Naive thymus-derived CD4-positive, alpha-beta T cell (primary cell): ENCODE data around the gene TIMM10. TPM values are rescaled to one million over a fixed set of nuclear protein-coding genes. Genes with fewer than 3 reads are reported as not detected.
A peak's percentile ranks its signal among the peaks of the same experiment; 100 is the strongest.

ENCODE experiments used
- ATAC-seq: fragments of 150-1000 bp; cut with Tn5 transposase; 2 replicates; pipeline ENCODE4 v1.10.0; 2021; ENCODE audit warnings: mild to moderate bottlenecking, moderate library complexity
- CTCF ChIA-PET: fragments of 350-600 bp; sonication (Branson Sonifier 250); formaldehyde crosslinking; loops from one replicate; lab custom pipeline; 2021; ENCODE audit warnings: antibody characterized with exemption; lab: Charles Lee
- POLR2A ChIA-PET: fragments of 350-600 bp; sonication (Branson Sonifier 250); formaldehyde crosslinking; loops from one replicate; lab custom pipeline; 2021; ENCODE audit warnings: antibody characterized with exemption, inconsistent platforms; lab: Charles Lee
- DNase-seq, 9 donors: peaks; one replicate each; pipeline versions ENCODE4 v3.0.0 to v3.0.0-alpha.2; 2020 to 2022; ENCODE audit warnings: mixed read lengths in 1 of 9
- H3K27ac ChIP-seq: one replicate; pipeline ENCODE4 v1.7.0; 2013; ENCODE audit warnings: mild to moderate bottlenecking, low read depth, low read length, moderate library complexity
- H3K27me3 ChIP-seq, 2 donors: one replicate each; pipeline ENCODE4 v1.7.0; 2013; ENCODE audit warnings: low read length in 2 of 2, mild to moderate bottlenecking in 2 of 2, moderate library complexity in 2 of 2; ENCODE audit not compliant: control insufficient read depth in 2 of 2, insufficient read depth in 2 of 2
- H3K36me3 ChIP-seq, 3 experiments: 1 replicate in 2 of 3; 2 replicates in 1 of 3; pipeline ENCODE4 v1.7.0; 2013; ENCODE audit warnings: low read length in 3 of 3, mild to moderate bottlenecking in 3 of 3, moderate library complexity in 1 of 3; ENCODE audit not compliant: insufficient read depth in 3 of 3, control insufficient read depth in 2 of 3
- H3K4me1 ChIP-seq, 2 donors: one replicate each; pipeline ENCODE4 v1.7.0; 2013; ENCODE audit warnings: low read length in 2 of 2, mild to moderate bottlenecking in 2 of 2, moderate library complexity in 1 of 2; ENCODE audit not compliant: control insufficient read depth in 2 of 2, insufficient read depth in 2 of 2
- H3K4me3 ChIP-seq: 2 replicates; pipeline ENCODE4 v1.7.0; 2013; ENCODE audit warnings: mild to moderate bottlenecking, low read length
- H3K9me3 ChIP-seq, 3 experiments: 1 replicate in 2 of 3; 2 replicates in 1 of 3; pipeline ENCODE4 v1.7.0; 2013; ENCODE audit warnings: low read length in 3 of 3; ENCODE audit not compliant: control insufficient read depth in 2 of 3
- H3K27ac Mint-ChIP-seq, 9 donors: one replicate each; pipeline ENCODE4 v1.8.0; 2020 to 2022; ENCODE audit warnings: mixed read lengths in 9 of 9, mild to moderate bottlenecking in 8 of 9, moderate library complexity in 5 of 9, inconsistent platforms in 2 of 9
- H3K27me3 Mint-ChIP-seq, 5 donors: one replicate each; pipeline ENCODE4 v1.8.0; 2021 to 2022; ENCODE audit warnings: mixed read lengths in 5 of 5, mild to moderate bottlenecking in 1 of 5
- H3K36me3 Mint-ChIP-seq, 5 donors: one replicate each; pipeline ENCODE4 v1.8.0; 2020 to 2022; ENCODE audit warnings: mixed read lengths in 5 of 5, mild to moderate bottlenecking in 3 of 5, inconsistent platforms in 1 of 5
- H3K4me1 Mint-ChIP-seq, 7 donors: one replicate each; pipeline ENCODE4 v1.8.0; 2020 to 2022; ENCODE audit warnings: mixed read lengths in 7 of 7, mild to moderate bottlenecking in 3 of 7, inconsistent platforms in 1 of 7
- H3K4me3 Mint-ChIP-seq, 10 donors: one replicate each; pipeline ENCODE4 v1.8.0; 2020 to 2022; ENCODE audit warnings: mild to moderate bottlenecking in 10 of 10, mixed read lengths in 10 of 10, moderate library complexity in 6 of 10, inconsistent platforms in 2 of 10
- H3K9me3 Mint-ChIP-seq, 11 donors: one replicate each; pipeline ENCODE4 v1.8.0; 2020 to 2022; ENCODE audit warnings: mixed read lengths in 11 of 11, mild to moderate bottlenecking in 4 of 11, inconsistent platforms in 1 of 11, moderate library complexity in 1 of 11
- intact Hi-C, 2 donors: fragments of 100-400 bp; cut with micrococcal nuclease; formaldehyde crosslinking; loops; one replicate each; pipeline ENCODE4 v1.15.1; 2023
- polyA plus RNA-seq, 2 donors: library from polyadenylated mRNA; unstranded; fragments of 300-500 nt; fragmentation: Illumina TruSeq; gene quantifications; one replicate each; pipeline ENCODE4 v1.2.3, GENCODE V29; 2021
- total RNA-seq, 6 experiments: library from RNA in 5 of 6; stranded (reverse) in 5 of 6; gene quantifications; 1 replicate in 5 of 6; 2 replicates in 1 of 6; pipeline ENCODE4 v1.2.3 and lab custom pipeline; 2021 to 2026

The TIMM10 gene
- total and polyA plus RNA-seq, 7 experiments from 2014 or later = 23.7 to 79.4 (median 37.1) TPM

GRCh38 chr11:57555393-57555792 is 24.8 kb upstream of the TIMM10 start:
- no peak overlapping the region for H3K4me3 Mint-ChIP-seq
- H3K27me3 Mint-ChIP-seq = no peaks in the 10 kb centered on the region
- DNase-seq (no peak), ATAC-seq (no peak)
- no peaks in the 10 kb centered on the region for H3K27me3 ChIP-seq
- H3K27ac ChIP-seq = no peak overlapping the region
- H3K36me3 ChIP-seq = peaks cover 36 to 99% (median 50%) of the 10 kb centered on the region in 3 experiments
- ChIA-PET POLR2A (interaction anchor here (1.4 kb wide), 1 partner anchor 12 kb away, joined by 3 read pairs; the partner anchor contains the start of gene UBE2L6), CTCF (no interaction called here)
- intact Hi-C loops = no loop called here
- peak overlapping the region in 7 of 9 donors; percentile 25 to 78 (median 63) for H3K27ac Mint-ChIP-seq
- H3K9me3 ChIP-seq = no peaks in the 10 kb centered on the region
- peaks cover 6 to 38% (median 23%) of the 10 kb centered on the region in 5 donors for H3K36me3 Mint-ChIP-seq
- H3K4me1 ChIP-seq = peaks cover 0 to 3% of the 10 kb centered on the region in 2 donors
- no peaks in the 10 kb centered on the region for H3K9me3 Mint-ChIP-seq
- H3K4me3 ChIP-seq = no peak overlapping the region
- peaks cover 5 to 16% (median 8%) of the 10 kb centered on the region in 7 donors for H3K4me1 Mint-ChIP-seq

DNA sequence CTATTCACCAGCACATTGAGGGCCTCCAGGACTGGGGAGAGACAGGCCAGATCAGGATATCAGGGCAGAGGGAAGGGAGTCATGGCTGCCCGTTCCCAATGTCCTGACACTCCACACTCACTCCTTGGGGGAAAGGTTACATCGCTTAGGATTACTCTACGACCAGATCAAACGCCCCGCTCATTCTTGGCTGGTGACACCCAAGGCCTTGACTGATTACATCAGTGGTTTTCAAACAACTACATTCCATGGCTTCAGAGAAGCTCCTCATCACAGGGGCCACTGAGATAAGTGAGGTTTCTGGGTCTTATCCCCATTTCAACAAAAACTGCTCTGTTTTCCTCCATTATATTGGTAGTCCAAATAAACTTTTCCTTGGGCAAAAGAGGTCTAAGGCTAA is 21.9 kb upstream of the TIMM10 start:
- H3K4me1 Mint-ChIP-seq = peaks cover 5 to 9% (median 8%) of the 10 kb centered on the region in 7 donors
- H3K4me3 ChIP-seq = no peak overlapping the region
- H3K27me3 ChIP-seq = no peaks in the 10 kb centered on the region
- H3K27ac Mint-ChIP-seq = peak overlapping the region in 4 of 9 donors; percentile 22 to 70 (median 52)
- intact Hi-C loops = no loop called here
- ChIA-PET CTCF (no interaction called here), POLR2A (interaction anchor here (0.9 kb wide), 1 partner anchor 1036 kb away, joined by 3 read pairs; no protein-coding TSS in a partner anchor)
- no peaks in the 10 kb centered on the region for H3K27me3 Mint-ChIP-seq
- H3K9me3 ChIP-seq = no peaks in the 10 kb centered on the region
- DNase-seq = no peak
- peaks cover 3 to 7% of the 10 kb centered on the region in 2 donors for H3K4me1 ChIP-seq
- ATAC-seq = no peak
- no peaks in the 10 kb centered on the region for H3K9me3 Mint-ChIP-seq
- H3K4me3 Mint-ChIP-seq = no peak overlapping the region
- peaks cover 29 to 96% (median 43%) of the 10 kb centered on the region in 3 experiments for H3K36me3 ChIP-seq
- H3K36me3 Mint-ChIP-seq = peaks cover 0 to 40% (median 22%) of the 10 kb centered on the region in 5 donors
- no peak overlapping the region for H3K27ac ChIP-seq

- DNase-seq = no peak
- Histone ChIP-seq H3K36me3 (peaks cover 29 to 95% (median 43%) of the 10 kb centered on the region in 3 experiments), H3K27me3 (no peaks in the 10 kb centered on the region), H3K4me1 (peaks cover 3 to 12% of the 10 kb centered on the region in 2 donors), H3K4me3 (no peak overlapping the region), H3K9me3 (no peaks in the 10 kb centered on the region), H3K27ac (no peak overlapping the region)
- Mint-ChIP-seq H3K4me1 (peaks cover 5 to 12% (median 8%) of the 10 kb centered on the region in 7 donors), H3K4me3 (no peak overlapping the region), H3K27me3 (no peaks in the 10 kb centered on the region), H3K27ac (peak overlapping the region in 2 of 9 donors; percentile 45 to 46), H3K9me3 (no peaks in the 10 kb centered on the region), H3K36me3 (peaks cover 0 to 36% (median 22%) of the 10 kb centered on the region in 5 donors)
- ATAC-seq = no peak
- ChIA-PET CTCF (interaction anchor here (0.6 kb wide), 2 partner anchors 11 to 92 kb away, joined by 3 to 4 read pairs; no protein-coding TSS in a partner anchor), POLR2A (no interaction called here)
- intact Hi-C loops = no loop called here
Observed at GRCh38 chr11:57551941-57552340, 21.4 kb upstream of the TIMM10 start.

DNA sequence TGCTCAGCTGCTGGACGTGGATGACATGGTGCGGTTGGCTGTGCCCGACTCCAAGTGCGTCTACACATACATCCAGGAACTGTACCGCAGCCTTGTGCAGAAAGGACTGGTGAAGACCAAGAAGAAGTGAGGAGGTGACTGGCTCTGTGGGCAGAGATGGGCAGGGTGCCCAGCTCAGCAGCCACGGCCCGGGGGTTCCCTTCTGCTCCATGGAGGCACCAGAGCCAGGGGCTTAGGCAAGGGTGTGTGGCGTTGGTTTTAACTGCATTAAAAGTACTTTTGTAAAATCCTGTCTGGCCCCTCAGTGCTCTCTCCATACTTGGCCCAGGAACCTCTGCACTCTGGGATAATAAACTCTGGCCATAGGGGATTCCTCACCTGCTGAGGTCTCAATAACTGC is 19.4 kb upstream of the TIMM10 start:
- no peaks in the 10 kb centered on the region for H3K27me3 Mint-ChIP-seq
- CTCF ChIA-PET = interaction anchor here (0.6 kb wide), 1 partner anchor 225 kb away, joined by 4 read pairs; no protein-coding TSS in a partner anchor
- intact Hi-C loops = no loop called here
- DNase-seq = no peak
- no peaks in the 10 kb centered on the region for H3K9me3 ChIP-seq
- no peak for ATAC-seq
- POLR2A ChIA-PET = no interaction called here
- no peak overlapping the region for H3K27ac ChIP-seq
- no peaks in the 10 kb centered on the region for H3K27me3 ChIP-seq
- H3K4me1 Mint-ChIP-seq = peaks cover 0 to 8% (median 2%) of the 10 kb centered on the region in 7 donors
- peaks cover 0 to 35% (median 16%) of the 10 kb centered on the region in 5 donors for H3K36me3 Mint-ChIP-seq
- H3K9me3 Mint-ChIP-seq = no peaks in the 10 kb centered on the region
- no peak overlapping the region for H3K4me3 ChIP-seq
- peaks cover 29 to 85% (median 38%) of the 10 kb centered on the region in 3 experiments for H3K36me3 ChIP-seq
- peaks cover 0 to 12% of the 10 kb centered on the region in 2 donors for H3K4me1 ChIP-seq
- H3K27ac Mint-ChIP-seq = peak overlapping the region in 2 of 9 donors; percentile 28
- H3K4me3 Mint-ChIP-seq = no peak overlapping the region

GRCh38 chr11:57547854-57548377 is 17.4 kb upstream of the TIMM10 start:
- intact Hi-C loops = no loop called here
- peaks cover 0 to 12% of the 10 kb centered on the region in 2 donors for H3K4me1 ChIP-seq
- H3K36me3 ChIP-seq = peaks cover 14 to 65% (median 20%) of the 10 kb centered on the region in 3 experiments
- Mint-ChIP-seq H3K27me3 (no peaks in the 10 kb centered on the region), H3K36me3 (peaks cover 0 to 24% (median 12%) of the 10 kb centered on the region in 5 donors), H3K4me3 (no peak overlapping the region), H3K4me1 (peaks cover 0 to 7% (median 2%) of the 10 kb centered on the region in 7 donors), H3K9me3 (peaks cover 0 to 1% (median 0%) of the 10 kb centered on the region in 11 donors), H3K27ac (peak overlapping the region in 7 of 9 donors; percentile 0 to 78 (median 56))
- H3K27me3 ChIP-seq = no peaks in the 10 kb centered on the region
- no peak for DNase-seq
- POLR2A ChIA-PET = interaction anchor here (0.5 to 0.6 kb wide), 2 partner anchors 88 to 1064 kb away, joined by 4 to 7 read pairs; no protein-coding TSS in a partner anchor
- H3K9me3 ChIP-seq = no peaks in the 10 kb centered on the region
- CTCF ChIA-PET = interaction anchor here (0.7 to 1.6 kb wide), 4 partner anchors 18 to 223 kb away, joined by 3 to 6 read pairs (median 3); no protein-coding TSS in a partner anchor
- H3K27ac ChIP-seq = no peak overlapping the region
- peak; percentile 46 for ATAC-seq
- H3K4me3 ChIP-seq = no peak overlapping the region

GRCh38 chr11:57546869-57547475 is 16.4 kb upstream of the TIMM10 start:
- no peak for ATAC-seq
- Histone ChIP-seq H3K4me3 (no peak overlapping the region), H3K36me3 (peaks cover 11 to 55% (median 14%) of the 10 kb centered on the region in 3 experiments), H3K27ac (no peak overlapping the region), H3K27me3 (no peaks in the 10 kb centered on the region), H3K4me1 (peaks cover 0 to 12% of the 10 kb centered on the region in 2 donors), H3K9me3 (no peaks in the 10 kb centered on the region)
- H3K27me3 Mint-ChIP-seq = no peaks in the 10 kb centered on the region
- peaks cover 0 to 1% (median 0%) of the 10 kb centered on the region in 11 donors for H3K9me3 Mint-ChIP-seq
- ChIA-PET POLR2A (interaction anchor here (1.0 kb wide), 1 partner anchor 16 kb away, joined by 3 read pairs; no protein-coding TSS in a partner anchor), CTCF (interaction anchor here (0.8 to 1.6 kb wide), 3 partner anchors 18 to 23 kb away, joined by 3 to 6 read pairs (median 3); no protein-coding TSS in a partner anchor)
- H3K27ac Mint-ChIP-seq = peak overlapping the region in 4 of 9 donors; percentile 56 to 79 (median 67)
- H3K4me3 Mint-ChIP-seq = no peak overlapping the region
- H3K36me3 Mint-ChIP-seq = peaks cover 0 to 23% (median 9%) of the 10 kb centered on the region in 5 donors
- intact Hi-C loops = no loop called here
- no peak for DNase-seq
- peaks cover 0 to 8% (median 3%) of the 10 kb centered on the region in 7 donors for H3K4me1 Mint-ChIP-seq
